ENCODE results near the gene GPR162.
A peak's percentile ranks its signal among the peaks of the same experiment; 100 is the strongest.
"Not testable (repeated sequence)": the region's sequence is repeated elsewhere in the genome, so short reads cannot be mapped to it uniquely, and the experiment has no call there.

The GPR162 gene

GRCh38 chr12:6861391-6861790, 39.8 kb downstream of the GPR162 start:
- no peak for DNase-seq

GRCh38 chr12:6863033-6863432, 41.4 kb downstream of the GPR162 start:
- no peak for DNase-seq

GRCh38 chr12:6863586-6864321, 42.1 kb downstream of the GPR162 start:
- DNase-seq, result peak; percentile 23

DNA sequence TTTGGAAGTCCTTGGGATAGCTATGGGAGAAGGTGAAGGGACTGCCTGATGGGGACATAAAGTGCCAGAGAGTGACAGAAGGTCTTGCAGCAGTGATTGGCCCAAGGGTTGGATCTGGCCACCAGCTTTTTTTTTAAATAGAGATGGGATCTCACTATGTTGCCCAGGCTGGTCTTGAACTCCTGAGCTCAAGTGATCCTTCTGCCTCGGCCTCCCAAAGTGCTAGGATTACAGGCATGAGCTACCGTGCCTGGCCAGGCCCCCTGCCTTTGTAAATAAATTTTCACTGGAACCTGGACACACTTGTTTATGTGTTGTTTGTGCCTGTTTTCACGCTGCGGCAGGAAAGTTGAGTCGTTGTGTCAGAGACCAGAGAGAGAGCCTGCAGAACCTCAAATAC, 43.7 kb downstream of the GPR162 start:
- not testable (repeated sequence) for DNase-seq

DNA sequence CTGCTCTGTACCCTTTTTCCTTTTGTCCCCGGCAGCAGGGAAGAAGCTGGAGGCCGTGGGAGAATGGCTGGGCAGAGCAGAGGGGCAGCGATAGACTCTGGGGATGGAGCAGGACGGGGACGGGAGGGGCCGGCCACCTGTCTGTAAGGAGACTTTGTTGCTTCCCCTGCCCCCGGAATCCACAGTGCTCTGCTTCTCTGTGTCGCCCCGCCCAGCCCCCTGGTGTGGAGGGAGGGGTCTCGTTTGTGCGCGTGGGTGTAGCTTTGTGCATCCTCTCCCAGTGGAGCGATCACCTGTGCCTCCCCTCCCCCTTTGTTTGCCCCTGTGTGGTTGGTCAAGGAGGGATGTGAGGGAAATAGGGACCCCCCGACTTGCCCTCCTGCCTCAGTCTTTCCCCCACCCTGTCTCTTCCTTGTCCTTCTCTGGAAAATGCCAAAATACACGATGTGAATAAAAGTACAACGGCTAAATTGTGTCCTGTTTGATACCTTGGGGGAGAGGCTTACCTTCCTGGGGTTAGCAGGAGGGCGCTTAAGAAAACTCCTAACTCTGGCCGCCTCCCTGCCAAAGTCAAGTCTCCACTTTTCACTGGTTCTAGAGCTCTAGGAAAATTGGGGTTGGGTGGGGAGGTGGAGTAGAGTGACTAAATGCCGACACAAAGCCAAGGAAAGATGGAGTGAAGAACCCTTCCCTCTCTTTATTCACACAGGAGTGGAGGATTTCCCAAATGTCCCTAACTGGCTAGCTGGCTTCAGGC, 44.7 kb downstream of the GPR162 start:
- DNase-seq, result no peak

GRCh38 chr12:6866920-6867412, 45.3 kb downstream of the GPR162 start:
- DNase-seq, result no peak

DNA sequence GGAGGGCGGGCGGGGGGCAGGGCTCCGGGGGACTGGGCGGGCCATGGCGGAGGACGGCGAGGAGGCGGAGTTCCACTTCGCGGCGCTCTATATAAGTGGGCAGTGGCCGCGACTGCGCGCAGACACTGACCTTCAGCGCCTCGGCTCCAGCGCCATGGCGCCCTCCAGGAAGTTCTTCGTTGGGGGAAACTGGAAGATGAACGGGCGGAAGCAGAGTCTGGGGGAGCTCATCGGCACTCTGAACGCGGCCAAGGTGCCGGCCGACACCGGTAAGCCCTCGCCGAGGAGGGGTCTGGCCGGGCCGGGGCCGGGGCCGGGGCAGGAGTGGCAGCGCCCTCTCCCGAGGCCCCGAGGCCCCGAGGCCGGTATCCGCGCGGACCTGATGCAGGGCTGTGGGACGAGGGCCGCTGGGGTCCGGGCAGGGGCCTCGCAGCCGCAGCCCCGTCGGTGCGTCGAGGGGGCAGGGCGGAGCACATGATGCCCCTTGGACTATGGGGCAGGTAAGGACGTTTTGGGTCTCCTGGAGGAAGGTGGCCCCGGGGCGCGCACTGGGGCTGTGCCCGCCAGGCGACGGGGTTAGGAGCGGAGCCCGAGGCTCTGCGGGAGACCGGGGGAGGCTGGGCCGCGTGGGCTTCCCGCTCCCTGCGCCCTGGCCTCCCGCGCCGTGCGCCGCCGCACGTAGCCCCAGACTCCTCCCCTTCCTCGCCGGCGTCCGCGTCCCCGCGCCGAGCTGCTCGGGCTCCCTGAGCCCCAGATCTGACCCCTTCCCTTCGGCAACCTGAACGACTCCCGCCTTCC, 46.0 kb downstream of the GPR162 start, which contains the start of gene TPI1:
Gene TPI1, plus strand, starts transcription at position 119 of the 798 bp plus-strand sequence. Its CDS starts 36 bp downstream, at position 155.
- DNase-seq, result peak; percentile 79

GRCh38 chr12:6868211-6869048, 46.8 kb downstream of the GPR162 start:
- peak; percentile 38 for DNase-seq

GRCh38 chr12:6869049-6870021, 47.7 kb downstream of the GPR162 start:
- DNase-seq, result peak; percentile 69

DNA sequence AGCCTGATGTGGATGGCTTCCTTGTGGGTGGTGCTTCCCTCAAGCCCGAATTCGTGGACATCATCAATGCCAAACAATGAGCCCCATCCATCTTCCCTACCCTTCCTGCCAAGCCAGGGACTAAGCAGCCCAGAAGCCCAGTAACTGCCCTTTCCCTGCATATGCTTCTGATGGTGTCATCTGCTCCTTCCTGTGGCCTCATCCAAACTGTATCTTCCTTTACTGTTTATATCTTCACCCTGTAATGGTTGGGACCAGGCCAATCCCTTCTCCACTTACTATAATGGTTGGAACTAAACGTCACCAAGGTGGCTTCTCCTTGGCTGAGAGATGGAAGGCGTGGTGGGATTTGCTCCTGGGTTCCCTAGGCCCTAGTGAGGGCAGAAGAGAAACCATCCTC, 48.7 kb downstream of the GPR162 start:
- not testable (repeated sequence) for DNase-seq

- no peak for DNase-seq
Observed at GRCh38 chr12:6871052-6871957, 49.7 kb downstream of the GPR162 start.

GRCh38 chr12:6872073-6873048, 50.7 kb downstream of the GPR162 start:
- peak; percentile 73 for DNase-seq

DNA sequence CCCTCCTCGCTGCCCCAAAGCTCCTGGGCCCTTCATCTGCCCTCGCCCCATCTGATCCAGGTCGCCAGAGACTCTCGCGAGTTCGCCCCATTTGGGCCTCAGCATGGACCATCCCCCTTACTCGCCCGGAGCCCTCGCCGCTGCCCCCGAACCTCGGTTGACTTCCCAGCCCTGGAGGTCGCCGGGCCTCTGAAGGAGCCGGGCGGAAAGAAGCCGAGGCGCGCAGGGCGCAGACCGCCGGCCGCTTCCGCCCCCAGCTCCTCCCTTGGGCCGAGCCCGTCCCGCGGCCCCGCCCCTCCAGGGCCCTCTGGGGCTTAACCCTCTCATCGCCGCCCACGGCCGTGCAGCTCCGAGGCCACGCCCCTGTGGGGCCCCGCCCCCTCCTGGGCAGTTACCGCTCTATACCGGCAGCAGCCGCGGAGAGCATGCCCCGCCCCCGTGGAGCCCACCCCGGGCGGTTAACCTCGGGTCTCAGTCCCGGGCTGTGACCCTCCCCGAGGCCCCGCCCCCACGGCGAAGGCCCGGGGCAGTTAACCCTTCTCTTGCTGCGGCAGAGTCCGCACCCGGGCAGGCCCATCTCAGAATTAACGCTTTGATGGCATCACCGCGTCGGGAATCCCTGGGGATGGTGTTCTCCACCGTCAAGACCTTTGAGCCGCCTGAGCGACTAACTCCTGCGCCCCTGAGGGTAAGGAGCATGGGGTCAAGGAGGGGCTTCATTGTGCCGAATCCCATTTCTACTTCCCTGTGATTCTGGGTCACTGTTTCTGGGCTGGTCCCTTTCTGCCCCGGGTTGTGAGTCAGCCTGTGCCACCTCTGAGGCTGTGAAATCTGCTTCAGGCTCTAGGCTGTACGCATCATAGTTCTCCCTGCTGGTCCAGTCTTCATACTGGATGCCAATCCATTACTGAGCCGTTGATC, 51.7 kb downstream of the GPR162 start, which contains the start of gene SPSB2:
Gene SPSB2, minus strand, starts transcription at position 210 of the 921 bp plus-strand sequence. CDS start 402 bp downstream, outside the sequence.
- peak; percentile 93 for DNase-seq

- not testable (repeated sequence) for DNase-seq
Observed at GRCh38 chr12:6874015-6874368, 52.4 kb downstream of the GPR162 start.
